COR-L47 (cell line): ENCODE data around the gene WDFY4.

ENCODE experiments used
- DNase-seq: peaks from one replicate; lab custom pipeline; 2025; lab: John Stamatoyannopoulos, UW

Gene WDFY4

GRCh38 chr10:48814933-48815332 lies 130.3 kb downstream of the WDFY4 start:
- no peak for DNase-seq

- DNase-seq: no peak
Observed at GRCh38 chr10:48817141-48817540, 132.5 kb downstream of the WDFY4 start.

- DNase-seq: no peak
Observed at GRCh38 chr10:48818081-48818480, 133.4 kb downstream of the WDFY4 start.

GRCh38 chr10:48818861-48819520 lies 134.3 kb downstream of the WDFY4 start:
- DNase-seq: no peak

GRCh38 chr10:48819783-48820182 lies 135.1 kb downstream of the WDFY4 start:
- DNase-seq: no peak

- no peak for DNase-seq
Observed at GRCh38 chr10:48820231-48820630, 135.6 kb downstream of the WDFY4 start.

- DNase-seq: no peak
Observed at GRCh38 chr10:48820699-48821098, 136.0 kb downstream of the WDFY4 start.

GRCh38 chr10:48821111-48821510 lies 136.4 kb downstream of the WDFY4 start:
- DNase-seq: no peak

- DNase-seq: no peak
Observed at GRCh38 chr10:48821692-48822091, 137.0 kb downstream of the WDFY4 start.

GRCh38 chr10:48833674-48834073 lies 149.0 kb downstream of the WDFY4 start:
- DNase-seq: no peak

GRCh38 chr10:48834189-48834965 lies 149.7 kb downstream of the WDFY4 start:
- DNase-seq: no peak

- DNase-seq: no peak
Observed at GRCh38 chr10:48835781-48836180, 151.1 kb downstream of the WDFY4 start.

GRCh38 chr10:48836605-48837004 lies 151.9 kb downstream of the WDFY4 start:
- DNase-seq: no peak

- no peak for DNase-seq
Observed at GRCh38 chr10:48838834-48839233, 154.2 kb downstream of the WDFY4 start.

- DNase-seq: no peak
Observed at GRCh38 chr10:48839809-48840679, 155.4 kb downstream of the WDFY4 start.

- DNase-seq: no peak
Observed at GRCh38 chr10:48842231-48842630, 157.6 kb downstream of the WDFY4 start.

GRCh38 chr10:48843198-48843597 lies 158.5 kb downstream of the WDFY4 start:
- no peak for DNase-seq

GRCh38 chr10:48844616-48845015 lies 159.9 kb downstream of the WDFY4 start:
- DNase-seq: no peak

- DNase-seq: no peak
Observed at GRCh38 chr10:48845512-48845911, 160.8 kb downstream of the WDFY4 start.

- DNase-seq: no peak
Observed at GRCh38 chr10:48847691-48848090, 163.0 kb downstream of the WDFY4 start.

- DNase-seq: no peak
Observed at GRCh38 chr10:48856855-48857254, 172.2 kb downstream of the WDFY4 start.

- no peak for DNase-seq
Observed at GRCh38 chr10:48872234-48872633, 187.6 kb downstream of the WDFY4 start.

GRCh38 chr10:48878091-48878490 lies 193.4 kb downstream of the WDFY4 start:
- DNase-seq: no peak
